Parietal lobe (tissue), 1 donor: Measurements from ENCODE around the gene CPSF2. TPM values are rescaled to one million over a fixed set of nuclear protein-coding genes. Genes with fewer than 3 reads are reported as not detected.

ENCODE experiments used
- total RNA-seq: library from RNA; depleted of rRNA; stranded (reverse); fragments of >200 nt; gene quantifications from one replicate; pipeline ENCODE4 v1.2.3, GENCODE V29; 2014

CPSF2 gene
- total RNA-seq: 21.9 TPM

GRCh38 chr14:92121670-92122350, at the start of gene CPSF2, which contains the start of gene NDUFB1:
TSS of gene CPSF2 (plus strand) at chr14:92121969. CDS start at chr14:92130985, 9,016 bp downstream.
TSS of gene NDUFB1 (minus strand) at chr14:92121706. CDS start at chr14:92117637, 4,069 bp downstream.

GRCh38 chr14:92106143-92106926, 15.4 kb upstream of the CPSF2 start, which contains the start of gene ATXN3:
TSS of gene ATXN3 (minus strand) at chr14:92106582. CDS start at chr14:92106552, 30 bp downstream.

Other genes starting within 250 kb of the CPSF2 start
- gene FBLN5, start 174.3 kb upstream of the CPSF2 start, total RNA-seq: 1.6 TPM
- gene TRIP11, start 81.9 kb upstream of the CPSF2 start, total RNA-seq: 39.4 TPM
- 36.0 TPM for gene ATXN3, start 15.4 kb upstream of the CPSF2 start, total RNA-seq
- gene NDUFB1, start 263 bp upstream of the CPSF2 start, total RNA-seq: 165 TPM
- 0.63 TPM for gene SLC24A4, start 201.2 kb downstream of the CPSF2 start, total RNA-seq